GM12891 (cell line): ENCODE results near the gene CCDC50.

Experiments used
- PAX5 ChIP-seq: IDR thresholded peaks from 2 replicates; pipeline ENCODE4 v1.6.1; 2011; ENCODE audit warnings: low read length, moderate library complexity, mild to moderate bottlenecking; ENCODE audit not compliant: insufficient read depth, severe bottlenecking
- POLR2A ChIP-seq: IDR thresholded peaks from 2 replicates; pipeline ENCODE4 v1.6.1; 2011; ENCODE audit warnings: low read depth, low read length, control low read depth
- SPI1 ChIP-seq: IDR thresholded peaks from 2 replicates; pipeline ENCODE4 v1.6.1; 2011; ENCODE audit warnings: low read depth, low read length, control low read depth
- TAF1 ChIP-seq: IDR thresholded peaks from 2 replicates; pipeline ENCODE4 v1.6.1; 2011; ENCODE audit warnings: low read depth, low read length, control low read depth

DNA sequence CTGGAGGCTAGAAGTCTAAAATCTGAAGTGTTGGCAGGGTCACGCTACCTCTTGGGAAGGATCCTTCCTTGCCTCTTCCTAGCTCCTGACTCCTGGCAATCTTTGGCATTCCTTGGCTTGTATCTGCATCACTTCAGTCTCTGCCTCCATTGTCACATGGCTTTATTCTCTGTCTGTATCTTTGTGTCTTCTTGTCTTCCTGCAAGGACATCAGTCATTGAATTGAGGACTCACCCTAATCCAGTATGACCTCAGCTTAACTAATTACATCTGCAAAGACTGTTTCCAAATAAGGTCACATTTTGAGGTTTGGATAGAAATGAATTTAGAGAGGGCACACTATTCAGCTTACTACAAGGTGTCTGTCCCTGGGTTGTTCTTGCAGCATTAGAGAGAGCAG lies 32.3 kb downstream of the CCDC50 start:
- TF ChIP-seq POLR2A: no peak
- no peak for TF ChIP-seq TAF1
- TF ChIP-seq PAX5: no peak
- no peak for TF ChIP-seq SPI1
